Inferior parietal cortex (tissue), 1 donor: ENCODE data around the gene SPATA21.

ENCODE experiments used
- DNase-seq: peaks from one replicate; pipeline ENCODE4 v3.0.0-alpha.2; 2016; ENCODE audit errors: extremely low spot score

The SPATA21 gene

DNA sequence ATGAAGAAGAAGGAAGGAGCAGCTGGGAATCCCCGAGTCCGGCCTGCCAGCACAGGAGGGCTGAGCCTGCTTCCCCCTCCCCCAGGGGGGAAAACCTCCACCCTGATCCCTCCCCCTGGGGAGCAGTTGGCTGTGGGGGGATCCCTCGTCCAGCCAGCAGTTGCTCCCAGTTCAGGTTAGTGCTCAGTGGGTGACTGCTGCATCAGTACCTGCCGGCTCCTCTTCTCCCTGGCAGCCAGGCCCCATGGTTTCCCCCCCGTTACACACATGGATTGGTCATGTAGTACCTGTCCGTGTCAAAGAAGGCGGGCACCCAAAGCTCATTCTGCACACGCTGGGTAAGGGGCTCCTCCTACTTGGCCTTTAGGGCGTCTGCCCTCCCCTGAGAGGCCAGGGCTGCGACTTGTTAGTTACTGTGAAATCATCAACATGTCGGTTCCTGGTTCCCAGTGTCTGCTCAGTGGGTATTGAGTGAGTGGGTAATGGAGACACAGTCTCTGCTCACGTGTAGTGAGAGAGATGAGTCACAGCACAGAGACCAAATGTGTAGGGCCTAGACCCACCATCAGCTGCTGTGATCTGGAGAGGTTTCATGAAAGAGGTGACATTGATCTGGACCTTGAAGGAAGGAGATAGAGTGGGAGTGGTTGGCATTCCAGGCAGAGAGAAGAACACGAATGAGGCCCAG, 14.8 kb upstream of the SPATA21 start:
- DNase-seq, result no peak

DNA sequence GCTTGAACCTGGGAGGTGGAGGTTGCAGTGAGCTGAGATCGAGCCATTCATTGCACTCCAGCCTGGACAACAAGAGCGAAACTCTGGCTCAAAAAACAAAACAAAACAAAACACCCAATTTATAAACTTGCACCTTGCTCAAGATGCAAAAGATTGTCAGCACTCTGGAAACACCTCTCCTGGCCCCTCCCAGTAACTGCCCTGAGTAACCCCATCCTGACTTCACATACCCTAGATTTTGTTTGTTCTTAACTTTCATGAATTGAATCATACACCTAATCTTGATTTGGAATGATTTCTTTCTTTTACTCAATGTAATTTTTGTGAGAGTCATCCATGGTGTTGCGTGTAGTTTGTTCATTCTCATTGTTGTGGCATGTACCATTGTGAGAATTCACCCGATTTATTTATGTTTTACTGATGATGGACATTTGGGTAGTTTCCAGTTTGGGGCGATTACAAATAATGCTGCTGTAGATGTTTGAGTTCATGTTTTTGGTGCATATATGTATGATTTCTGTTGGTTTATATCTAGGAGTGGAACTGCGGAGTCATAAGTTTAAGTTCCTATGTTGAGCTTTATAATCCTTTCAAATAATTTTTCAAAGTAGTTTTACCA, 13.7 kb upstream of the SPATA21 start:
- DNase-seq, result no peak

GRCh38 chr1:16449666-16450065, 12.4 kb upstream of the SPATA21 start:
- no peak for DNase-seq

GRCh38 chr1:16449065-16449464, 11.8 kb upstream of the SPATA21 start:
- DNase-seq, result no peak

- no peak for DNase-seq
Measured at GRCh38 chr1:16447641-16448040, 10.4 kb upstream of the SPATA21 start.

DNA sequence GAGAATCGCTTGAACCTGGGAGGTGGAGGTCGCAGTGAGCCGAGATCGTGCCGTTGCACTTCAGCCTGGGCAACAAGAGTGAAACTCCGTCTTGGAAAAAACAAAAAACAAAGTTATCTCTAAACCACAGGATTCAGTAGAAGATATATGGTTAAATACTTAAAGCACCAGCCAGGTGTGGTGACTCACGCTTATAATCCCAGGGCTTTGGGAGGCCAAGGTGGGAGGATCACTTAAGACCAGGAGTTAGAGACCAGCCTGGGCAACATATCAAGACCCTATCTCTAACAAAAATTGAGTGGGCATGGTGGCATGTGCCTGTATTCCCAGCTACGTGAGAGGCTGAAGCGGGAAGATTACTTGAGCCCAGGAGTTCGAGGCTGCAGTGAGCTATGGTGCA, 8.9 kb upstream of the SPATA21 start:
- no peak for DNase-seq

DNA sequence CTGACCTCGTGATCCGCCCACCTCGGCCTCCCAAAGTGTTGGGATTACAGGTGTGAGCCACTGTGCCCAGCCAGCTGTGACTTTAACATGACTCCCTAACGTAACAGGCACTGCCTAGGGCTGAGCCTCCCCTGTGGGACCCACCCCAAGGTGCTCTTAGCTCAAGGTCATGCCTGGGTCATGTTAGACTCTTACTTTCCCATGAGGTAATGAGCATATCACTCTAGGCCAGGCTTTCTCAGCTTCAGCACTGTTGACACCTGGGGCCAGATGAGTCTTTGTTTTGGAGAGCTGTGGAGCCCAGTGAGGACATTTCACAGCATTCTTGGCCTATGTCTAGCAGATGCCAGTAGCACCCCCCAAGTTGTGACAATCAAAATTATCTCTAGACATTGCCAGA, 7.8 kb upstream of the SPATA21 start:
- no peak for DNase-seq

DNA sequence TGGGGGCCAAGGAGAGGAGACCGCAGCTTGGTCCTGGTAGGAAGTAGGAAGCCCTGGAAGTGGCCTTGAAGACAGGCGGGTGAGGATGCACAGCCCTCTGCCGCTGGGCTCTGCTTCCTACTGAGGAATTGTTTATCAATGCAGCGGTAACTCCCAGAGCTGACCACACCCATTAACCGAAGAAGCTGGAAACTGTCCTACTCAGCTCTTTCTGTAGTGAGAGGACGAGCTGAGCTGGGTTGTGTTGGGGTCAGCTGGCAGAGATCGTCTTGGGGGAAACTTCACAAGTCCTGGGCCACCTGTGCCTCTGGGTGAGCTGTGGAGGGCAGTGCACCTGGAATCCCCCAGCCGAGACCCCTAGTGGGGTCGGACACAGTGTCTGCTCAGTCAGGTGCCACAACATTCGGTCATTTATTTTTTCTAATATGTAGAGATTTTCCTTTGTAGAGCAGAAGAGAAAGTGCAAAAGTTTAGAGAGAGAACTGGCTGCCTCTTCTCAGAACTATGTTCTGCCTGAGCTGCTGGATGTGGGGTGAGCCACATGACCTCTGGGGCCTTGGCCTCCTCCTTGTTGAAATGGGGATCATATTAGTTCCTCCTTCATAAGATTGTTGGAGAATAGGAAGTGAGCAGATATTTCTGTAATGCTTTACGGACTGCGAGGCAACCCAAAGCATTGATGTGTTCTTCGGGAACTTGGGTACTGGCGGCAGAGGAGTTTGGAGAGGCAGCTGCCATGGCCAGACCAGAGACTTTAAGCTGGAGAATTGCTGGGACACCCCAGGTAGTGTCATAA, 6.9 kb upstream of the SPATA21 start:
- DNase-seq, result no peak

- no peak for DNase-seq
Measured at GRCh38 chr1:16442941-16443340, 5.7 kb upstream of the SPATA21 start.

GRCh38 chr1:16442265-16442664, 5.0 kb upstream of the SPATA21 start:
- no peak for DNase-seq

- DNase-seq, result no peak
Measured at GRCh38 chr1:16441282-16441665, 4.0 kb upstream of the SPATA21 start.

GRCh38 chr1:16440470-16441281, 3.5 kb upstream of the SPATA21 start, which contains the start of gene NECAP2:
Gene NECAP2 (plus strand): TSS chr1:16440724. CDS start chr1:16440762, 38 bp downstream.
- DNase-seq, result peak; percentile 93

DNA sequence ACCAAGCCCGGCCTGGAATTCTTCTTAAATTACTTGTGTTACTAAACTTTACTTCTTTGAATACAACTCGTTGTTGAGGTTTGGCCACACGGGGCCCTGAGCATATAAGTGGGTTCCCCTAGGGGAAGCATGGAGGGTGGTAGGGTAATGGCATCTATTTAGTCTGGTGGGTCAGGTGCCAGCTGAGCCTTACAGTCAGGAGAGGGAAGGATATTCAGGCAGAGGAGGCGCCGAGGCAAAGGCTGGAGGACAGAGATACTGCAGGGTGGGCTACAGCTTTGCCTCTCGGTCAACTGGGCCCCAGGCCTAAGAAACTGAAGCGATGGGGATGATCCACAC, 2.9 kb upstream of the SPATA21 start:
- DNase-seq, result no peak

DNA sequence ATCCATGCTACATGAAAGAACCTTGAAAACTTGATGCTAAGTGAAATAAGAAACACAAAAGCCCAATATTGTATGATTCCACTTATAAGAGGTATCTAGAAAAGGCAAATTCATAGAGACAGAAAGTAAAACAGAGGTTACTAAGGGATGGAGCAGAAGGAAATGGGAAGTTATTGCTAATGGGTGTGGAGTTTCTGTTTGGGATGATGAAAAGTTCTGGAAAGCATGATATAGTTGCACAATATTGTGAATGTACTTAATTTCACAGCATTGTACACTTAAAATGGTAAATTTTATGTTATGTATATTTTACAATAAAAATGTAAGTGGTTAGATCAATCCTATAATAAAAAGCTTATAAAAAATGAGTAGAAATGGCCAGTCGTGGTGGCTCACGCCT, 1.7 kb upstream of the SPATA21 start:
- no peak for DNase-seq

- no peak for DNase-seq
Measured at GRCh38 chr1:16438516-16438915, 1.3 kb upstream of the SPATA21 start.

DNA sequence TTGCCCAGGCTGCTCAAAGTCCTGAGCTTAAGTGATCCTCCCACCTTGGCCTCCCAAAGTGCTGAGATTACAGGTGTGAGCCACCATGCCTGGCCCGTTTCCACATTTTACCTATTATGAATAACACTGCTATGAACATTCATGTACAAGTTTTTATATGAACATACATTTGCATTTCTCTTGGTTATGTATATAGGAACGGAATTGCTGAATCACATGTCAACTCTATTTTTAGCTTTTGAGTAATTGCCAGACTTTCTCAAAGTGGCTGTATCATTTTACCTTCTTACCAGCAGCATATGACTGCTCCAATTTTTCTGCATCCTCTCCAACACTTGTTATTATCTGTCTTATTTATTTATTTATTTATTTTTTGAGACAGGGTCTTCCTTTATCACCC, 2.7 kb downstream of the SPATA21 start:
- no peak for DNase-seq

DNA sequence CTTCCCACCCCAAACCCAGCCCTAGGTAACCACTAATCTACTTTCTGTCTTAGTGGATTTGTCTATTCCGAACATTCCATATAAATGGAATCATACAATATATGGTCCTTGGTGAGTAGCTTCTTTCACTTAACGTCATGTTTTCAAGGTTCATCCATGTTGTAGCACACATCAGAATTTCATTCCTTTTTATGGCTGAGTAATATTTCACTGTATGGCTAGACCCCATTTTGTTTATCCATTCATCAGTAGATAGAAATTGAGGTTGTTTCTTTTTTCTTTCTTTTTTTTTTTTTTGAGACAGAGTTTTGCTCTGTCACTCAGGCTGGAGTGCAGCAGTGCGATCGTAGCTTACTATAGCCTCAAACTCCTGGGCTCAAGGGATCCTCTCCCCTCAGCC, 3.2 kb downstream of the SPATA21 start:
- no peak for DNase-seq

- no peak for DNase-seq
Measured at GRCh38 chr1:16433030-16433429, 4.2 kb downstream of the SPATA21 start.

- no peak for DNase-seq
Measured at GRCh38 chr1:16430606-16431005, 6.6 kb downstream of the SPATA21 start.

GRCh38 chr1:16425125-16426025, 11.8 kb downstream of the SPATA21 start:
- no peak for DNase-seq

DNA sequence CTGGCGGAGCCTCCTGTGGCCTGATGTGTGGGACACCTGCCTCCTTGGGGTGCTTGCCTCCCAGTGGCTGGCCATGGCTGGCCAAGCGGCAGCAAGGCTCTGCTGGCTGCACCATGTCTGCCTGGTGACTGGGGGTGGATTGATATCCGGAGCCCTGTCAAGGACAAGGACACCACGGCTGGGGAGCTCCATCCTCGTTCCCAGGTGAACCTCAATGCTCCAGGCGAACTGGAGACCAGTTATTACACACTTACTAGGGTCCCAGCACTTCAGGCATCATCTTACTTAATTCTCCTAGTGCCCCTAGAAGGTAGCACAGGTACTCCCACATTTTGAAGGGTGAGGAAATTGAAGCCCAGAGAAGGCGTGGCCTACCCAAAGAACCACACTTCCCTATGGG, 15.2 kb downstream of the SPATA21 start:
- DNase-seq, result no peak
